ENCODE measurements around the gene REG1A. TPM values are rescaled to one million over a fixed set of nuclear protein-coding genes. Genes with fewer than 3 reads are reported as not detected.

REG1A gene
- total RNA-seq, 1 experiment from 2014 or later: 4.3 TPM

GRCh38 chr2:79128406-79128805, 8.1 kb downstream of the REG1A start:
- DNase-seq (ENCODE audit: low read depth, low spot score) (no peak), ATAC-seq (no peak)
- Histone ChIP-seq H3K9me3 (ENCODE audit: control insufficient read depth, insufficient read depth, low read depth, low read length) (no peaks in the 10 kb centered on the region), H3K4me1 (ENCODE audit: control insufficient read depth, insufficient read depth, low read length) (no peaks in the 10 kb centered on the region), H3K4me3 (ENCODE audit: low read depth in 2 of 2, low read length in 2 of 2) (no peak overlapping the region), H3K27me3 (ENCODE audit: control insufficient read depth, insufficient read depth, low read length) (no peaks in the 10 kb centered on the region), H3K36me3 (ENCODE audit: control insufficient read depth, insufficient read depth, low read length) (no peaks in the 10 kb centered on the region), H3K27ac (ENCODE audit: low read length) (no peak overlapping the region)
- TF ChIP-seq SIN3A (IDR thresholded peaks at IDR 0.05; ENCODE audit: borderline replicate concordance, insufficient read depth, low read depth, low read length) (no peak), POLR2AphosphoS5 (IDR thresholded peaks at IDR 0.05; ENCODE audit: low read depth, low read length) (no peak), TCF7L2 (IDR thresholded peaks at IDR 0.05; ENCODE audit: low read depth, low read length) (no peak)
- TF ChIP-seq, protein P1, sequence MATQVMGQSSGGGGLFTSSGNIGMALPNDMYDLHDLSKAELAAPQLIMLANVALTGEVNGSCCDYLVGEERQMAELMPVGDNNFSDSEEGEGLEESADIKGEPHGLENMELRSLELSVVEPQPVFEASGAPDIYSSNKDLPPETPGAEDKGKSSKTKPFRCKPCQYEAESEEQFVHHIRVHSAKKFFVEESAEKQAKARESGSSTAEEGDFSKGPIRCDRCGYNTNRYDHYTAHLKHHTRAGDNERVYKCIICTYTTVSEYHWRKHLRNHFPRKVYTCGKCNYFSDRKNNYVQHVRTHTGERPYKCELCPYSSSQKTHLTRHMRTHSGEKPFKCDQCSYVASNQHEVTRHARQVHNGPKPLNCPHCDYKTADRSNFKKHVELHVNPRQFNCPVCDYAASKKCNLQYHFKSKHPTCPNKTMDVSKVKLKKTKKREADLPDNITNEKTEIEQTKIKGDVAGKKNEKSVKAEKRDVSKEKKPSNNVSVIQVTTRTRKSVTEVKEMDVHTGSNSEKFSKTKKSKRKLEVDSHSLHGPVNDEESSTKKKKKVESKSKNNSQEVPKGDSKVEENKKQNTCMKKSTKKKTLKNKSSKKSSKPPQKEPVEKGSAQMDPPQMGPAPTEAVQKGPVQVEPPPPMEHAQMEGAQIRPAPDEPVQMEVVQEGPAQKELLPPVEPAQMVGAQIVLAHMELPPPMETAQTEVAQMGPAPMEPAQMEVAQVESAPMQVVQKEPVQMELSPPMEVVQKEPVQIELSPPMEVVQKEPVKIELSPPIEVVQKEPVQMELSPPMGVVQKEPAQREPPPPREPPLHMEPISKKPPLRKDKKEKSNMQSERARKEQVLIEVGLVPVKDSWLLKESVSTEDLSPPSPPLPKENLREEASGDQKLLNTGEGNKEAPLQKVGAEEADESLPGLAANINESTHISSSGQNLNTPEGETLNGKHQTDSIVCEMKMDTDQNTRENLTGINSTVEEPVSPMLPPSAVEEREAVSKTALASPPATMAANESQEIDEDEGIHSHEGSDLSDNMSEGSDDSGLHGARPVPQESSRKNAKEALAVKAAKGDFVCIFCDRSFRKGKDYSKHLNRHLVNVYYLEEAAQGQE (IDR thresholded peaks at IDR 0.05; ENCODE audit: insufficient read depth in 1 of 2, low read depth in 2 of 2, low read length in 1 of 2): no peak
- TF ChIP-seq, protein P2, sequence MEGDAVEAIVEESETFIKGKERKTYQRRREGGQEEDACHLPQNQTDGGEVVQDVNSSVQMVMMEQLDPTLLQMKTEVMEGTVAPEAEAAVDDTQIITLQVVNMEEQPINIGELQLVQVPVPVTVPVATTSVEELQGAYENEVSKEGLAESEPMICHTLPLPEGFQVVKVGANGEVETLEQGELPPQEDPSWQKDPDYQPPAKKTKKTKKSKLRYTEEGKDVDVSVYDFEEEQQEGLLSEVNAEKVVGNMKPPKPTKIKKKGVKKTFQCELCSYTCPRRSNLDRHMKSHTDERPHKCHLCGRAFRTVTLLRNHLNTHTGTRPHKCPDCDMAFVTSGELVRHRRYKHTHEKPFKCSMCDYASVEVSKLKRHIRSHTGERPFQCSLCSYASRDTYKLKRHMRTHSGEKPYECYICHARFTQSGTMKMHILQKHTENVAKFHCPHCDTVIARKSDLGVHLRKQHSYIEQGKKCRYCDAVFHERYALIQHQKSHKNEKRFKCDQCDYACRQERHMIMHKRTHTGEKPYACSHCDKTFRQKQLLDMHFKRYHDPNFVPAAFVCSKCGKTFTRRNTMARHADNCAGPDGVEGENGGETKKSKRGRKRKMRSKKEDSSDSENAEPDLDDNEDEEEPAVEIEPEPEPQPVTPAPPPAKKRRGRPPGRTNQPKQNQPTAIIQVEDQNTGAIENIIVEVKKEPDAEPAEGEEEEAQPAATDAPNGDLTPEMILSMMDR (IDR thresholded peaks at IDR 0.05): no peak
- ChIA-PET POLR2A (no interaction called here), CTCF (no interaction called here)
- in situ Hi-C loops (cut with HindIII; ENCODE audit: low pct_unique_long_range_greater_than_20kb, low sequenced_read_pairs): no loop called here
- no TSS peak for BruUV-seq (replicated peaks)
- intact Hi-C loops (cut with micrococcal nuclease; ENCODE audit: unreplicated experiment): no loop called here

DNA sequence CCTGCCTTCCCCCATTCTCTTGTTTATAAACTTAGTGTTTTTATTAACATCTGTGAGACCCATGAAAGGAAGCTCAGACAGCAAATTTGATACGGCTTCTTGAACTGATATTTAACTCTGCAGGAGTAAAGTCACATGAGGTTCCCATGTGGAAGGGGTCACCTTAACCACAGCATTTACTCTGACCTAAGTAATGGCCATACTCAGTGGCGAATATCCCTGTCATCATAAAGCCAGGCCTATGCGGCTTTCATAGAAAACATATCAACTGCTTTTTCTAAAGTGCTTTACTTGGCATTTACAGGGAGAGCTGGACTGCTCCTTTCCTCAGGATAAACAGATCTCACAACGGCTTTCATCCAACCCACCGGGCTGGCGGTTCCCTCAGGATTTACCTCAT, 9.0 kb downstream of the REG1A start:
- in situ Hi-C loops (cut with HindIII; ENCODE audit: low pct_unique_long_range_greater_than_20kb, low sequenced_read_pairs) (no loop called here), intact Hi-C loops (cut with micrococcal nuclease; ENCODE audit: unreplicated experiment) (no loop called here)
- no peak overlapping the region for H3K4me3 ChIP-seq (ENCODE audit: low read depth in 2 of 2, low read length in 2 of 2)
- POLR2A ChIA-PET: no interaction called here
- DNase-seq (ENCODE audit: low read depth, low spot score): no peak
- no peak for ATAC-seq
- H3K27ac ChIP-seq (ENCODE audit: low read length): no peak overlapping the region
- H3K36me3 ChIP-seq (ENCODE audit: control insufficient read depth, insufficient read depth, low read length): no peaks in the 10 kb centered on the region
- TF ChIP-seq POLR2AphosphoS5 (IDR thresholded peaks at IDR 0.05; ENCODE audit: low read depth, low read length) (no peak), SIN3A (IDR thresholded peaks at IDR 0.05; ENCODE audit: borderline replicate concordance, insufficient read depth, low read depth, low read length) (no peak), TCF7L2 (IDR thresholded peaks at IDR 0.05; ENCODE audit: low read depth, low read length) (no peak)
- TF ChIP-seq, protein P1 (IDR thresholded peaks at IDR 0.05; ENCODE audit: insufficient read depth in 1 of 2, low read depth in 2 of 2, low read length in 1 of 2): no peak
- TF ChIP-seq, protein P2 (IDR thresholded peaks at IDR 0.05): no peak
- no peaks in the 10 kb centered on the region for H3K4me1 ChIP-seq (ENCODE audit: control insufficient read depth, insufficient read depth, low read length)
- BruUV-seq (replicated peaks): no TSS peak
- CTCF ChIA-PET: no interaction called here
- H3K27me3 ChIP-seq (ENCODE audit: control insufficient read depth, insufficient read depth, low read length): no peaks in the 10 kb centered on the region
- no peaks in the 10 kb centered on the region for H3K9me3 ChIP-seq (ENCODE audit: control insufficient read depth, insufficient read depth, low read depth, low read length)

Measured in Panc1 (cell line).